HS-27A (cell line): ENCODE measurements around the gene FES.
"Not testable (repeated sequence)": the region's sequence is repeated elsewhere in the genome, so short reads cannot be mapped to it uniquely, and the experiment has no call there.

Source experiments
- DNase-seq: peaks from one replicate; pipeline ENCODE4 v3.0.0-alpha.2; 2012; ENCODE audit warnings: low read depth, missing footprints

Gene FES

GRCh38 chr15:90883976-90884718 is at the start of gene FES:
FES (plus strand) TSS chr15:90884504; CDS start chr15:90885046, 542 bp downstream.
- no peak for DNase-seq

- no peak for DNase-seq
Observed at GRCh38 chr15:90834626-90835025, 49.7 kb upstream of the FES start.

- DNase-seq, result no peak
Observed at GRCh38 chr15:90836296-90836871, 47.9 kb upstream of the FES start.

- no peak for DNase-seq
Observed at GRCh38 chr15:90837094-90837493, 47.2 kb upstream of the FES start.

GRCh38 chr15:90838139-90838538 is 46.2 kb upstream of the FES start:
- no peak for DNase-seq

GRCh38 chr15:90838544-90838943 is 45.8 kb upstream of the FES start:
- DNase-seq, result no peak

GRCh38 chr15:90839187-90840071 is 44.9 kb upstream of the FES start:
- no peak for DNase-seq

- DNase-seq, result no peak
Observed at GRCh38 chr15:90840157-90840855, 44.0 kb upstream of the FES start.

- DNase-seq, result no peak
Observed at GRCh38 chr15:90840954-90841353, 43.4 kb upstream of the FES start.

GRCh38 chr15:90844696-90845095 is 39.6 kb upstream of the FES start:
- no peak for DNase-seq

GRCh38 chr15:90845201-90845949 is 38.9 kb upstream of the FES start:
- DNase-seq, result peak; percentile 47

GRCh38 chr15:90849424-90849823 is 34.9 kb upstream of the FES start:
- not testable (repeated sequence) for DNase-seq

- DNase-seq, result no peak
Observed at GRCh38 chr15:90851114-90851513, 33.2 kb upstream of the FES start.

GRCh38 chr15:90851940-90852339 is 32.4 kb upstream of the FES start:
- no peak for DNase-seq

GRCh38 chr15:90855139-90855538 is 29.2 kb upstream of the FES start:
- DNase-seq, result no peak

- no peak for DNase-seq
Observed at GRCh38 chr15:90857337-90857736, 27.0 kb upstream of the FES start.

GRCh38 chr15:90857883-90858443 is 26.3 kb upstream of the FES start:
- no peak for DNase-seq

GRCh38 chr15:90859234-90860131 is 24.8 kb upstream of the FES start:
- no peak for DNase-seq

GRCh38 chr15:90860450-90860849 is 23.9 kb upstream of the FES start:
- no peak for DNase-seq
